Right ventricle myocardium inferior (tissue), 1 donor: Measurements from ENCODE around the gene SLC37A1. TPM values are rescaled to one million over a fixed set of nuclear protein-coding genes. Genes with fewer than 3 reads are reported as not detected.
"Not testable (repeated sequence)": the region's sequence is repeated elsewhere in the genome, so short reads cannot be mapped to it uniquely, and the experiment has no call there.

Experiments used
- ATAC-seq: fragments of 200-7000 bp; cut with Tn5 transposase; one replicate; pipeline ENCODE4 v1.9.1; 2020; ENCODE audit warnings: mild to moderate bottlenecking, moderate library complexity
- DNase-seq: peaks from one replicate; pipeline ENCODE4 v3.0.0; 2021; ENCODE audit errors: missing footprints
- intact Hi-C: fragments of 100-400 bp; cut with DNase I; formaldehyde crosslinking; loops from one replicate; pipeline ENCODE4 v1.11.0; 2022
- long read RNA-seq: library from polyadenylated mRNA; unstranded; transcript quantifications from one replicate; pipeline ENCODE4 v2.0.0, GENCODE V29; 2021
- total RNA-seq: library from RNA; stranded (reverse); fragmentation: NEBNext Ultra II Directional; extraction: Animal tissue kit (Norgen Biotek cat#: 25700); gene quantifications from one replicate; pipeline ENCODE4 v1.2.1, GENCODE V29; 2021
- donor health status: DM: no; HTN: yes; CAD: no; lungs with severe emphysema.

Gene SLC37A1
- 3.0 TPM for total RNA-seq
- long read RNA-seq, partial matches to known transcripts = 0 of 9 reads
- long read RNA-seq, other reads (novel, unspliced or antisense) = 5 of 9 reads

DNA sequence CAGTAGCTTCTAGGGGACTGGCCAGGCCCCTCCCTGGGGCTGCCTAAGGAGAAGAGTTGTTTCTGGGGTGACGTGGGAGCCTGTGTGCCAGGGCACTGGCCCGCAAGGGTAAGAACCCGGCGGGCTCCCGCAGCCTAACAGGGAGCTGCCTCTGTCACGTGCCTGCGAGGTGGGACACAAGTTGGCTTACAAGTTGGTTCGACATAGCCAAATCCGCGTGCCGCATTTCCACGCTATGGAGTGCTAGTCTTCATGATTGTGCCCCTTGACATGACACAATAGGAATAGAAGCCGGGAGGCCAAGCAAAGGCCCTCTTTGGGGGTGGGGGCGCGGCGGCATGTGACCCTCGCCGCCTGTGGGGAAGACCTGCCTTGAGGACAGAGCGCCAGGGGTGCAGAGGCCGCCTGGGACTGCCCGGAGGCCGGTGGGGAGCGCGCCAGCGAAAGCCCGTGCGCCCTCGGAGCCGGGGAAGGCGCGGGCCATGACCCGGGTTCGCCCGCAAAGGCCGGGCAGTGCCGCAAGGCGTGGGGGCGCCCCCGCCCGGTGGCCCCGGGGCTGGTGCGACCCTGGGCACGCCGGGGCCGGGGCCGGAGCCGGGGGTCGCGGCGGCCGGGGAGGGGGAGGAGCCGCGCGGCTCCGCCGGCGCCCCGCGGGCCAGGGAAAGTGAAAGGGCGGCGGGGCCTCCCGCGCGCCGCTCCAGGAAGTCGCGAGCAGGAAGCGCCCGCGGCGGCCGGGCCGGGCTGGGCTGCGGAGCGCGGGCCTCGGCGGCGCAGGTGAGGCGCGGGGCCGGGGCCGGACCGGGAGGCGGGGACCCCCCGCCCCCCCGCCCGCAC is at the start of gene SLC37A1:
SLC37A1 (plus strand) TSS at position 702 of the 834 bp plus-strand sequence. CDS start 4,603 bp downstream, outside the sequence.
- DNase-seq (peak; percentile 78), ATAC-seq (peak; percentile 49)
- intact Hi-C loops = no loop called here

DNA sequence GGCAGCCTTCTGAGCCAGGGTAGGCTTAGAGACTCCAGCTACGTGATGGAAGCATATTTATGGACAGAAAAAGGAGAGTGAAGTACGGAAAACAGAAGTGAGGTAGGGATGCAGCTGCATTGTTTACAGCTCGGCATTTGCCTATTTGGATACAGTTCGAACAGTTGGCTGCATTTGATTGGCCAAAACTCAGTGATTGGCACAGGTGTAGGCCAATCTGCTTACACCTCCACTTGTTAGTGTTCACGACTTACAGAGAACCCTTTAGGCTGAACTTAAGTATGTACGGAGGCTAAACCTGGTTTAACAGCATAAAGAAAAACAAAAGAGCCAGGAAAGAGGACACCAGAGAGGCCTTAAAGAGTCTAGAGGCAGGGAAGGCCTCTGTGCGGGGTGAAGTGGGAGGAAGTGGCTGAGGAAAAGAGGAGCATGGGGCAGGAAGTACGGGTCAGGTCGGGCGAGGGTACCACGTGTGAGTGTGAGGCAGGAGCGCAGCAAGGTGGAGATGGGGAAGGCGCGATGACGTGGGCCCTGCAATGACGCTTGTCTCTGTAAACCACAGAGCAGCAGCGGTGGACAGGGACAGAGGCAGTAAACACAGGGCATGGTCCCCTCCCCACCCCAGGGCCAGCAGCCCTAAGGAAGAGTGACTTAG is 49.7 kb upstream of the SLC37A1 start:
- intact Hi-C loops = no loop called here
- DNase-seq = no peak
- no peak for ATAC-seq

DNA sequence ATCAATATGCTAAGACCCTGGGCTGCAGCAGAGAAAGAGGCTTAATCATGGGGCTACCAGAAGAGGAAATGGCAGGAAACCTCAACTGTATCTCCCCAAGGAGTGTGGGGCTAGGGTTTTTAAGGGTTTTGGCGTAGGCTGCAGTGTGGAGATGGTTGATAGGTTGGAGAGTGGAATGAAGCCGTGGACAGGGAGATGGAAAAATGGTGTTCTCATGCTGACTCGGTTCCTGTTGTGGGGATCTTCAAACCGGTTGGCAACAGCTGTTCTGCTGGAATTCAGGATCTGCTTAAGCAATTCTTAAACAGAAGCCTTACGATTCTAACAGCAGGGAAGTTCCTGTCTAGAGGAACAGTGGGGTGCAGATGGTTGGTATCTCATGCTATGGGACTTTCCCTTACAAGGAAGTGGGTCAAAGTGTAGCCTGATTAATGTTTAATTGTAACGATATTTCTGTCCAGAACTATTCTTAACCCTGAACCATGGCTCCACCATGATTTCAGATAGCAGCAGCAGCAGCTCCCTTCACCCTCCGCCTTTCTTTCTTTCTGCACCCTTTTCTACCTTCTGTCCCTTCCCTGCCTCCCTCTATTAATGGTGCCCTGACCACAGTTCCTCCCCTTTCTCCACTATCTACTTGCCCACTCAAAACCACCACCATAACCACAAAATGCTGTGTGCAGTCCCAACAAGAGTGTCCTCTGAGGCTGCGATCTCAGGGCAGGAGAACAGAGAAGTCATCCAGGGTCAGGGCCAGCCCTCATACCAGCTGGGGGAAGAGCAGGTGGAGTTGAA is 48.4 kb upstream of the SLC37A1 start:
- intact Hi-C loops = no loop called here
- ATAC-seq (no peak), DNase-seq (no peak)

DNA sequence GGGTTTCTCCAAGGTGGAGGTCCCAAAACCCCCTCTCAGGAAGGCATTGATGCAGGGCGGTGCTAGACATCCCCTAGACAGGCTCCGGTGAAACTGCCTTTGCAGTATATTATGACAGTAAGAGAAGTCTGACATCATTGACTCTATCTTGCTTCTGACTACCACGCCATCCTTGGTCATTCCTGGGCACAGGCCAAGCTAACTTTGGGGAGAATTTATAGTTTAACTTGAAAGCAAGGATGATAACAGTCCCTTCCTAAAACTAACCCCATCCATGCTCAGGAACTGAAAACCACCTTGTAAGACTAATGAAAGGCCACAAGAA is 47.9 kb upstream of the SLC37A1 start:
- no peak for DNase-seq

DNA sequence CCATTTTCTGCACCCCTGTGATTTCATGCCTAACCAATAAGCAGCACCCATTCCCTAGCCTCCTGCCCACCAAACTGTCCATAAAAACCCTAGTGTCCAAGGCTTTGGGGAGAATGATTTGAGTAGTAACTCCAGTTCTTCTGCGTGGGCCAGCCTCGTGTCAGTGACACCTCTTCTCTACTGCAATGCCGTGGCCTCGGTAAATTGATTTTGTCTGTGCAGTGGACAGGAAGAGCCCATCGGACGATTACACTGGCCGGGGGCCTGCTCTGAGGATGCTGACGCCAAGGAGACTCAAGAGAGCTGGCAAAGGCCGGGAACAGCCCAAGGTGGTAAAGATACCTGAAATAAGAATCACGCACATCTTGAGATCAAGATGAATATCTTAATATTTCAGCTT is 47.0 kb upstream of the SLC37A1 start:
- intact Hi-C loops = no loop called here
- ATAC-seq = no peak
- DNase-seq = no peak

More for the DNA sequence above, 47.9 kb upstream of the SLC37A1 start:
- intact Hi-C loops = no loop called here
- no peak for ATAC-seq

DNA sequence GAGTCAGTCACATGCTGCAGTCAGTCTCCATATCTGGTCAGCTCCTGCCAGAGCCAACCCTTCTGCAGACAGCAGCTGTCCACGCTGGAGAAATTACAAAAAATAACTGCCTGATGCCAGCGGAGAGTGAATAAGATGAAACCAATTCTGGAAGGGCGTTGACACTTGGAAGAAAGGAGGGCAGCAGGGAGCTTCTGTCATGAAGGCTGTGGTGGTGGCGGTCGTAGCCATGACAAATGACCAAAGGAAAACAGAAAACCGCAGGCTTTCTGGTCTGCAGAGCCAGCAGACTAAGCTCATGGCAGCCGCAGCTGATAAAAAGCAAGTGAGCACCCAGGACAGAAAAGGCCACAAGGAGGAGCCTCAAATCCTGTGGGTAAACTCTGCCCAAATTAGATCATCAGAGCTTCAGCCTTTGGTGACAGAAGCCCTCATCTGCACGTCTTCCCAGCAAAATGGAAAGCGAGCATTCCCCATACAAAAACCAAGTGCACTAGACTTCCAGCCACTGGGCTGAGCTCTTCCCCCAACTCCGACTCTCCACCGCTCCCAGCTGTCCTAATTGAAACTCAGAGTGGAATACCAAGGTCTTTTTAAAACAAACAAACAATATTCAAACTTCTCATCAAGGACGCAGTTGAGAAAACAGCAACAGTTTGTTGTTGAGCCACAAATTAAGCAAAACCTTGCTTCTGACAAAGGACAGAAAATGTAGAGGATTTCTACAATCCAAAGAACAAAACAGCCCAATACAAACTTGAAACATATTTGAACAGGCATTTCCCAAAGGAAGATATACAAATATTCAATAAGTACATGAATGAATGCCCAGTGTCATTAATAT is 46.3 kb upstream of the SLC37A1 start:
- DNase-seq (no peak), ATAC-seq (peak; percentile 42)
- intact Hi-C loops = no loop called here

DNA sequence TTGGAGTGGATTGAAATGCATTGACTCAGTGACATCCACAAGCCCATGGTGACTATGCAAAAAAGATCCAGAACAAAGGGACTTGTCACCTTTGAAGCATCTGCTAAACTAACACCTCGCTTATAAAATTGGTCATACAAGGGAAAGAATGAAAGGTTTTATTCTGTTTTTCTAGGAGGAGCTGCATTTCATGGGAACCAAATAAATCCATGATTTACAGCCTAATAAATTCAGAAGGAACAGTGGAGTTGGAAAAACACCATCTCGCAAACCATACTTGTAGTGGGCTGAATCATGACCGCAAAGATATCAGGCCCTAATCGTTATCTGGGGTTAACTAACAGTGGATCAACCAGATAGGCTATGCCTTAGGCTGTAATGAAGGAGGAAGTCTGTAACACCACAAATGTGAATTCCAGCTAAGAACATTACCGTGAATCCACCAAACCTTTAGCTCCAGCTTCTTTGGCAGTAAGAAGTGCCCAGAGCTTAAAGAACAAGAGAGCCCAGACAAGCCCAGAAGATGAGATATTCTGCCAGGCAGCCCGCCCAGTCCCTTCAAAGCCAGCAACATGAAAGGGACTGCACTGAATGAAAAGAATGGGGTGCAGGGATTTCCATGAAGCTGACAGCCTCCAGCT is 45.0 kb upstream of the SLC37A1 start:
- intact Hi-C loops = no loop called here
- no peak for DNase-seq
- ATAC-seq = no peak

DNA sequence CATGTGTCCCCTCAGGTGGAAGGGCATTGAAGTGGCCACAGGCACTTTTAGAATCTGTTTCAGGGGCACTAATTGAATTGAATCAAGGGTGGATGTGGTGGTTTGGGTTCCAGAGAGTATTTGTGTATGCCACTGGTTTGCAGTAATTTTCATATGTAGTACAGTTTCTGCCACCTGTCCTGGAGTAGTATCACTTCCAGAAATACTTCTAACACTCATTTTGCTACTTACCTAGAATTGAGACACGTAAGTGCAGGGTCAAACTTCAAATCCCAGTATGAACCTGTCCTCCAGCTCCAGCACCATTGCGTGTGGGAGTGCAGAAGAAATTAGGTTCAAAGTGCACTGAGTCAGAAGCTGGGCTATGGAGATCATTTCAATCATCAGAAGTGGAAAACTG is 44.4 kb upstream of the SLC37A1 start:
- no peak for DNase-seq
- intact Hi-C loops = no loop called here
- no peak for ATAC-seq

DNA sequence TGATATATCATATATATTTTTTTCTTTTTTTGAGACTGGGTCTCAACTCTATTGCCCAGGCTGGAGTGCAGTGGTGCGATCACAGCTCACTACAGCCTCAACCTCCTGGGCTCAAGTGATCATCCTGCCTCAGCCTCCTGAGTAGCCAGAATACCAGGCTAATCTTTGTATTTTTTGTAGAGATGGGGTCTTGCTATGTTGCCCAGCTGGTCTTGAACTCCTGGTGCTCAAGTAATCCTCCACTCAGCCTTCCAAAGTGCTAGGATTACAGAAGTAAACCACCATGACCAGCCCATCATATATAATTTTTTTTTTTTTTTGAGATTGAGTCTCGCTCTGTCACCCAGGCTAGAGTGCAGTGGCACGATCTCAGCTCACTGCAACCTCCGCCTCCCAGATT is 43.9 kb upstream of the SLC37A1 start:
- intact Hi-C loops = not testable (repeated sequence)

DNA sequence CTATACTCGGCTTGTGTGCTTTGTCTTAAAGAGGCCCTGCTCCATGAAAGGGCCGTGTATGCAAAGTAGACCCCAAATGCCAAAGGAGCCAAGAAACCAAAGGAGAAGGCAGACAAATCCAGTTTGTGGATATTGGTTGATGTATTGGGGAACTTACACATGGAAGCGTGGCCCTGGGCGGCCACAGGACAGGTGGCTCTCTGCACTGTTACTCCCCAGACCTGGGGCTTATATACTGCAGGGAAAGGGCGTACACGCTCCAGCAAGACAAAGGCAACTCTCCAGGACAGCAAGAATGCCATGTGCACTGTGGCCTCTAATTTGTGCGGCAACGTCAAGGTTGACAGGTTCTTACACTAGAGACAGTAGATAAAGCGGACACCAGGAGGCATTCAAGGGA is 42.4 kb upstream of the SLC37A1 start:
- ATAC-seq (no peak), DNase-seq (no peak)
- intact Hi-C loops = no loop called here

More for the DNA sequence above, 43.9 kb upstream of the SLC37A1 start:
- DNase-seq, ATAC-seq: not testable (repeated sequence)

DNA sequence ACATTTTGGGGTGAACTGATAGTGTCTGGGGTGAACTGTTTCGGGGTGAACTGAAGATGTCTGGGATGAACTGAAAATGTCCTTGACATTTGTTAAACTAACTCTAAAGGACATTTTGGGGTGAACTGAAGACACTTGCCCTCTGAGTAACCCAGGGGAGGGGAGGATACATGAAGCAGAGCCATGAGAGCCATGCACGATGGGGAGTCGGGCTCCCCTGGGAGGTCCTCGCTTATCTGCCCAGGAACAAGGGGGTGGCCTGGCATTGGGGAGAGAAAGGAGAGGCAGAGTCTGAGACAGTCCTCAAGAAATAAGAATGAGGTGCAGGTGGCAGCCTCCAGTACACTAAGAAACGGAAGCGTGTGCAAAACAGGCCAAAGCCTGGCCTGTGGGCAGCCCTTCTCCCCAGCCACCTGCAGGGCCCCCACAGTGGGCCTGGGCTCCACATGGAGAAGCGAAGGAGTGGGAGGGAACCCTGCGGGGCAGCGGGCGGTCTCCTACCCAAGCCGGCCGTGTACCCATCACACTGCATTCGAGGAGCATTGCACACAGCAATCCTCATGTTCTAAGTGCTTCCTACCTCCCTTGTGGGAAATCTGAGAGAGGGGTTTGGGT is 41.8 kb upstream of the SLC37A1 start:
- intact Hi-C loops = no loop called here
- ATAC-seq (no peak), DNase-seq (no peak)

DNA sequence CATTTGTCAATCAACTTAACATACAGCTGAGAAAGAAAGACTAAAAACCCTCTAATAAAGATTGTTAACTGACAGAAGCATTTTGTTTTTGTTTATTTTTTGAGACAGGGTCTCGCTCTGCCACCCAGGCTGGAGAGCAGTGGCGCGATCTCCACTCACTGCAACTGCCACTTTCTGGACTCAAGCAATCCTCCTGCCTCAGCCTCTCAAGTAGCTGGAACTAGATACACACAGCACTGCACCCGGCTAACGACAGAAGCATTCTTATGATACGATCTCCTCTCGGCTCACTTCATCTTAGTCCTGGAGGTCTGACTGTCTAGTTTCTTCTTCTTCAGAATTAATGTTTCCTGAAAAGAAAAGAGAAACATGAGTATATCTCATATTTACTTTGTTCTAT is 41.1 kb upstream of the SLC37A1 start:
- DNase-seq (no peak), ATAC-seq (no peak)
- intact Hi-C loops = no loop called here

DNA sequence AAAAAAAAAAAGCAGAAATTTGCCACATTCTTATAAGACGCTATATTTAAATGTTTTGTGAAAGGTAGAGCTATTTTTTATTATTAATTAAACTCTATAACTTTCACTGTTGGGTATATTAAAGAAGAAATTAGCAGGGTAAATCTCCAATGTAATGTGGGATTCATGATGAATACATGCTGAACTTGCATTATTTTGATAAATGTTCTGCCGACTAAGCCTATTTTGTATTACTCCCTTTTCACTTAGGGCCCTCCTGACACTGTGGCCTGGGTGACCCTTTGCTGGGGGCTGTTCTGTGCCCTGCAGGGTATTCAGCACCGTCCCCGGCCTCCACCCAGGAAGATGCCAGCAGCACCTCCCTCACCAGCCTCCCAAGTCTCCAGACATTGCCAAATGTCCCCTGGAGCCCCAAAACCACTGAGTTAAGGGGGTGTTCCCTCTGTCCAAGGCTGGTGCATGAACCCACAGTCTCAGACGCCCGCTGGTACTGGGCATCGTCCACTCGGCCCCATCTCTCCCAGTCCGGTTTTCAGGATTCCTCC is 40.1 kb upstream of the SLC37A1 start:
- DNase-seq (no peak), ATAC-seq (no peak)
- intact Hi-C loops = no loop called here

DNA sequence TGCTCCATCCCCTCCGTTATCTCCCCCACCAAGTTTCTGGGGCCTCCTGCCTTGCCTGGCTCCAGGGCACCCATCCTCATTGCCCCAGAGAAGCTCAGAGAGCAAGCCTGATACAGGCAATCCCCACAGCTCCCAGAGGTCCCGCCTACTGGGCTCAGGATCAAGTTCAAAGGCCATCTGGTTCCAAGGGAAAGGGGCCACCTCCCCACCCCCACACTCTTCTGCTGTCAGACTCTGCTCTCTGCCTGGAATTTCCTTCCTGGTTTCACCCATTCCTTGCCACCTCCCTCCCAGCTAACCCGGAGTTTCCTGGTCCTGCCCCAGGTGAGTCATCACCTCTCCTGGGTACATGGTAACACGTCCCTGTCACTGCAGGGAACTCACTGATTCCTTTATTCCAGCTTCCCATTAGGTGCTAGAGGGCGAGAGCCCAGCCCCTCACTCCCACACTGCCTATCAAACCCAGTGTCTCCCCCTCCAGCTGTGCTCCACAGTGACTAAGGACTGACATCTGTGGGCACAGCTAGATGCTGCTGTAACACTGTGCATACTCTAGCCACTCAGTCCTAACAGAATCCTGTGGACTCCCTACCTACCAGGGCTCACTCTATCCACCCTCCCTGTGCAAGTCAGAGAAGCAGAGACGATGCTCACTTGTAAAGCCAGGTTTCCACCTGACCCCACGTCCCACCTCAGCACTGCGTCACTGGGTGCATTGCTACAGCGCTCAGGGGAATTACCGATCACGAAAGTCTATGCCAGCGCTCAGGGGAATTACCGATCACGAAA is 39.4 kb upstream of the SLC37A1 start:
- DNase-seq (no peak), ATAC-seq (no peak)
- intact Hi-C loops = no loop called here

DNA sequence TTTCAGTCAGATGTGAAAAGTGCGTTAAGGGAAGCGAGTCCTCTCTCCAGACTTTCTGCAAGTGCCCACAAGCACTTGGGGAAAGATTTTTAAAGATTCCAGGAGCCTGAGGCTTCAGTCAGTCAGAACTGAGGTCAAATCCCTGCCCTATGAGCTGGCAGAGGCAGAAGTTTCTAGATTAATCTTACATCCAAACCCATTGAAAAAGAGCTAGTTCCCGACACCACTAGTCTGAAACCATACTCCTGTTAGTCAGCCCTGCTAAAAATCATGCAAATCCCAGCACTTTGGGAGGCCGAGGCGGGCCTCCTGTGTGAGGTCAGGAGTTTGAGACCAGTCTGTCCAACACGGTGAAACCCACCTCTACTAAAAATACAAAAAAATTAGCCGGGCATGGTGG is 38.6 kb upstream of the SLC37A1 start:
- intact Hi-C loops = no loop called here
- no peak for ATAC-seq

DNA sequence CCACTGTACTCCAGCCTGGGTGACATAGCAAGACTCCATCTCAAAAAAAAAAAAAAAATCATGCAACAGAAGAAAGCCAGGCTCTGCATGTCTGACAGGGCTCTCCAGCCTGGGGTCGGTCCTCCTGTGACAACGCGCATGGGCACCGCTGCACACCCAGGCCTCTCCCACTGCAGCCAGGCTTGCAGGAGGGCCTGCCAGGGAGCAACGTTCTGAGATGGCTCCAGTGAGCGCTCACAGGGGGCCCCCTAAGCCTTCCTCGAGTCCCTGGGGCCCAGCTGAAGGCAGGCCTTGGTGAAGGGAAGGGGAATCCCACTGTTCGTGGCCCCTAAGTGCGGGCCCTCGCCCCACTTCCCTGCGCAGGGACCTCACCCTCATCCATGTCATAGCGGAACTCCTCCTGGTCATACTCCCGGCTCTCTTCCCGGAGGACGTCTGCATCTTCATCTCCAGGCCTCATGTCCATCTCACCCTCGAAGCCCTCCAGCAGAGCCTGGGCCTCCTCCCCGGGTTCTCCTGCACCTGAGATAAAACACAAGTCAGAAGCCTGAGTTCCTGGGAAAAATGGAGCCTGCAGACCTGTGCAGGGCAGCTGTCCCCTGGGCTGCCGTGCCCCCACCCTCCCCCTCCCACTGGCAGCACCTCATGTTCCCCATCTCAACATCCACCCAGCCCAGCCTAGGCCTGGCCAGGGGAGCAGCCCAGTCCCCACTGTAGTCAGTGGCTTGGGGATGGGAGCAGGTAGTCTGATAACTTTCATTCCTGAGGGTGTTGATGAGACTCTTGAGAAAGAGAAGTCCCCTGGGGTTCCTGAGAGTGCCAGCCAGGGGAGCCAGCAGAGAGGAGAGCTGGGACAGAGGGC is 37.9 kb upstream of the SLC37A1 start:
- intact Hi-C loops = no loop called here
- ATAC-seq (no peak), DNase-seq (no peak)

More for the DNA sequence above, 38.6 kb upstream of the SLC37A1 start:
- no peak for DNase-seq
